Measurements from ENCODE around the gene CCDC136. TPM values are rescaled to one million over a fixed set of nuclear protein-coding genes. Genes with fewer than 3 reads are reported as not detected.

Gene CCDC136
- polyA plus RNA-seq, 1 donor from 2014 or later, result 0.85 TPM

DNA sequence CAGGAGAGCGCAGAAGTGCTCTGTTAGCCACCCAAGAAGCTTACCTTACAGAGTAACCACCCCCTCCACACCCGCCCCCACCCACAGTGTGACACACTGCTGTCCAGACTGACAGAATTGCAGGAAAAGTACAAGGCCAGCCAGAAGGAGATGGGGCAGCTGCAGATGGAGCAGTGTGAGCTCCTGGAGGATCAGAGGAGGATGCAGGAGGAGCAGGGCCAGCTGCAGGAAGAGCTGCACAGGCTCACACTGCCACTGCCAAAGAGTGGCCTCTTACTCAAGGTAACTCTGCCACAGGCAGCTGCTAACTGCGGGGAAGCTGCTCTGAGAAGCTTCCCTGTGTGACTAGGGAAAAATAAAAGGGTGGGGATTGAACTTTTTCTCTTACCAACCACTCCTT, 17.6 kb downstream of the CCDC136 start:
- Mint-ChIP-seq H3K4me1 (no peaks in the 10 kb centered on the region), H3K36me3 (no peaks in the 10 kb centered on the region), H3K9me3 (no peaks in the 10 kb centered on the region), H3K27ac (peak overlapping the region in 1 of 3 donors; percentile 33), H3K4me3 (no peak overlapping the region), H3K27me3 (no peaks in the 10 kb centered on the region)

DNA sequence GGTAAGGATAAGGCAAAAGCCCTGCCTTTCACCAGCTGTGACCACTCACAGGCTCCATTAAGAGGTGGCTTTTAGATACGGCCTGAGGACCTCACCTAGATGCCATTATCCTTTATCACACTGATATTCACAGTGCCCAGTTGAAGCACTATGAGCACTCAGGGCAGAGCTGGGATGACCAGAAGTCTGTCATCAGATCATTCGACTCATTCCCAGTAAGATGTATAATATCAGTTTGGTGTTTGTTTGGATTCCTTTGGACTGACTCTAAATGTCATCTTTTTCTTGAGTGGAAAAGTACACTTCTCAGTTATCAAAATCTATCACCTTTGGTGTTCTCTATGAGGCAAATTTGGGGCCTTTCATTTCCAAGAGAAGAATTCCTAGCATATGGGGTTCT, 18.7 kb downstream of the CCDC136 start:
- H3K27ac Mint-ChIP-seq, result no peak overlapping the region
- no peaks in the 10 kb centered on the region for H3K36me3 Mint-ChIP-seq
- peaks cover 2% of the 10 kb centered on the region for H3K27me3 Mint-ChIP-seq
- no peak overlapping the region for H3K4me3 Mint-ChIP-seq
- H3K9me3 Mint-ChIP-seq, result no peaks in the 10 kb centered on the region
- peaks cover 0 to 5% (median 0%) of the 10 kb centered on the region in 3 donors for H3K4me1 Mint-ChIP-seq

DNA sequence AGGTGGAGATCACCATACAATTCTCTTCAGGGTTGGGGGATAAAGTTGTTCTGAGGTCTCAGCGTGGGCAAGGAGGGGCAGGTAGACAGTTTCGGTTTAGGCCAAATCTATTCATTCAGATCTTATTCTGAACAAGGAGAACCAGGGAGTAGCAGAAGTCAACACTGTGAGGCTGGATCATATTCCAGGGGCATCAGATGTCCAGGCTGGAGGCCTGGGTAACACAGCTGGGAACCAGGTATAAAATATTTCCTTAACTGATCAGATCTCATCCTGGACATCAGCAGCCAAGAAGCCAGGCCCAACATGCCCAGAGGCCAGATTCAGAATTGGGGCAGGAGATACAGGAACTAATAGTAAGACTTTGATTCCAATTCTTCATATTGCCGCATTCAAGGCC, 19.2 kb downstream of the CCDC136 start:
- H3K9me3 Mint-ChIP-seq, result no peaks in the 10 kb centered on the region
- H3K4me1 Mint-ChIP-seq, result peaks cover 0 to 5% (median 0%) of the 10 kb centered on the region in 3 donors
- no peak overlapping the region for H3K27ac Mint-ChIP-seq
- peaks cover 6% of the 10 kb centered on the region for H3K27me3 Mint-ChIP-seq
- H3K36me3 Mint-ChIP-seq, result no peaks in the 10 kb centered on the region
- no peak overlapping the region for H3K4me3 Mint-ChIP-seq

DNA sequence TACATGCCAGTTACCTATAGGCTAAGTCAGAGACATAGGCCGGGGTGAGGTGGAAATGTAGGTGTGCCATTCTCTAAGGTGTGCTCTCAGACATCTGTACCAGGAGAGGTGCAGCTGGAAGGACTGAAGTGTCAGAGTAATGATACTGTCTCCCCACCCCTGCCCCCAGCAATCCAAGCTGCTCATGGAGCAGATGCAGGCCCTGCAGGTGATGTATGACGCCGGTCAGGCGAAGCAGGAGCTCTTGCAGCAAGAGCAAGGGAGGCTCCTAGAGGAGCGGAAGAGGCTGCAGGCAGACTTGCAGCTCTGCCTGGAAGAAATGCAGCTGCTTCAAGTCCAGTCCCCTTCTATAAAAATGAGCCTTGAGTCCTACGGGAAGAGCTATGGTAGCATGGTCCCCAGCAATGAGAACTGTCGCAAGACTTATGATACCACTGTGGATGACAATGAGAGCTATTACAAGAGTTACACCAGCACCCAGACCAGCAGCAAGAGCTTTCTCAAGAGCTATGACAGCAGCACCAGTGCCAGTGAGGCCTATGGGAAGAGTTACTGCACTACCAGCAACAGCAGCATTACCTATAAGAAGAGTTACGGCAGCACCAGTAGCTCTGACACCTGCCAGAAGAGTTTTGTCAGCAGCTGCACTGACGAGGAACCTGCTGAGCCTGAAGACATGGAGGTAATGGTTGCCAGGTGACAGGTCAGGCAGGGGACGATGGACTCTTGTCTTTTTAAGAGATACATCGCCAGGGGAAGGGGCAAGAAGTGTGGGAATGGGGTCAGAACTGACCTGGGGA, 20.1 kb downstream of the CCDC136 start:
- Mint-ChIP-seq H3K27ac (no peak overlapping the region), H3K9me3 (no peaks in the 10 kb centered on the region), H3K36me3 (no peaks in the 10 kb centered on the region), H3K4me1 (peaks cover 0 to 5% (median 0%) of the 10 kb centered on the region in 3 donors), H3K4me3 (no peak overlapping the region), H3K27me3 (peaks cover 6% of the 10 kb centered on the region)

DNA sequence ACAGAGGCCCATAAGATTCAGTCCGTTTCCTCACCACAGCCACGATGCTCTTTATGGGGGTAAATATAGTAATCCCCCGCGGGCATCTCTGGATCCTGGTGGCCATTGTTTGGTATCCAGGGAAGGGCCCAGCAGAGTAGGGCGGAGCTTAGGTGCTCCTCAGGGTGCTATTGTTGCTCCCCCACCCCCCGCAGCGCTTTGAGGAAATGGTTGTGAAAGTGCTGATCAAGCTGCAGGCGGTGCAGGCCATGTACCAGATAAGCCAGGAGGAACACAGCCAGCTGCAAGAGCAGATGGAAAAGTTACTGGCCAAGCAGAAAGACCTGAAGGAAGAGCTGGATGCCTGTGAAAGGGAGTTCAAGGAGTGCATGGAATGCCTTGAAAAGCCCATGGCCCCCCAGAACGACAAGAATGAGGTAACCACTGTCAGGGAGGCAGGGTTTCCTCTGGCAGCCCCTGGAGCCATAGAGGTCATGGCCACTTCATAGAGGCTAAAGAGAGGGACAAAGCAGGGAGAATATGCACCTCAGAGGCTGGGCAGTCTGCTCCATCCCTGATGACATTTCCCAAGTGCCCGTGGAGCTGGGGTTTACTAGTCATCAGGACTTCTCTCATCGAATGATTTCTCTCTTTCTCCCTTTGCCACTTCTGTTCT, 20.9 kb downstream of the CCDC136 start:
- Mint-ChIP-seq H3K36me3 (no peaks in the 10 kb centered on the region), H3K4me3 (no peak overlapping the region), H3K27me3 (peaks cover 6% of the 10 kb centered on the region), H3K4me1 (peaks cover 0 to 5% (median 0%) of the 10 kb centered on the region in 3 donors), H3K9me3 (no peaks in the 10 kb centered on the region), H3K27ac (no peak overlapping the region)

DNA sequence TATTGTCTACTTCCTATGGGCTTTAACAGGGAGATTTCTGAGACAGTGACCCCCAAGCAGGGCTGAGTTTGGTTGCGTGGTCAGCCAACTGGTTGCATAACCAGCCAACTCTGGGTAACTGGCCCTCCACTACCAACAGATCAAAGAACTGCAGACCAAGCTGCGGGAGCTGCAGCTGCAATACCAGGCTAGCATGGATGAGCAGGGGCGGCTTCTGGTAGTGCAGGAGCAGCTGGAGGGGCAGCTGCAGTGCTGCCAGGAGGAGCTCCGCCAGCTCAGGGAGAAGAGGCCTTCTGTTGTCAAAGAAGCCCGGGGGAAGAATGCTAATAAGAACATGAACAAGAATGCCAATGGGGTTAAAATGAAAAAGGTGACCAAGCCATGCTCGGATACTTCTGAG, 22.7 kb downstream of the CCDC136 start:
- Mint-ChIP-seq H3K27ac (peak overlapping the region in 1 of 3 donors; percentile 42), H3K4me3 (no peak overlapping the region), H3K9me3 (no peaks in the 10 kb centered on the region), H3K4me1 (peaks cover 0 to 5% (median 0%) of the 10 kb centered on the region in 3 donors), H3K27me3 (peaks cover 12% of the 10 kb centered on the region), H3K36me3 (no peaks in the 10 kb centered on the region)

DNA sequence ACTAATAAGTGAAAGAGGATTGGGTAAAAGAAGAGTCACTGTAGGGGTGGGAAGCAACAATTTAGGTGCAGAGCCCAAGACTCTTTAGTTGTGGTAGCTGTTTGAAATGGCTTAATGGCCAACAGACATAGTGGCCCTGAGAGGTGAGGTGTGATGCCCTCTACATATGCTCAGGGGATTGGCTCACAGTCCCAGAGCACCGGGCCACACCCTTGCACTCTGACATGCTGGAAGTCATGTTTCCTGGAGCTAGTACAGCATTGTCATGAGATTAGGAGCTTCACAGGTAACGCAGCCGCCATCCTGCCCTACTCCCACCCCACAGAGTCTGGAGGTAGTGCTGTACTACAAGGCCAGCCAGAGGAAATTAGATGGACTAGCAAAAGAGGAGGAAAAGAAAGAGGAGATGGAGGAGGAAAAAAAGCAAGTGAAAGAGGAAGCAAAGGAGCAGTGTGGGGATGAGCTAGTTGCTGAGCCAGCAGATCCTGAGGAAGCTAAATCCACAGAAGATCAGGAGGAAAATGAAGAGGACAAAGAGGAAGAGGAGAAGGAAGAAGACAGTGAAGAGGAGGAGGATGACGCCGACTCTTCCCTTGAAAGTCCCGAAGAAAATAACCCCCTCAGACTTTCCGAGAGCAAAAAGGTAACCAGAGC, 23.6 kb downstream of the CCDC136 start:
- Mint-ChIP-seq H3K4me1 (peaks cover 0 to 5% (median 0%) of the 10 kb centered on the region in 3 donors), H3K27ac (no peak overlapping the region), H3K27me3 (peaks cover 12% of the 10 kb centered on the region), H3K36me3 (no peaks in the 10 kb centered on the region), H3K4me3 (peak overlapping the region in 1 of 4 donors; percentile 61), H3K9me3 (no peaks in the 10 kb centered on the region)

DNA sequence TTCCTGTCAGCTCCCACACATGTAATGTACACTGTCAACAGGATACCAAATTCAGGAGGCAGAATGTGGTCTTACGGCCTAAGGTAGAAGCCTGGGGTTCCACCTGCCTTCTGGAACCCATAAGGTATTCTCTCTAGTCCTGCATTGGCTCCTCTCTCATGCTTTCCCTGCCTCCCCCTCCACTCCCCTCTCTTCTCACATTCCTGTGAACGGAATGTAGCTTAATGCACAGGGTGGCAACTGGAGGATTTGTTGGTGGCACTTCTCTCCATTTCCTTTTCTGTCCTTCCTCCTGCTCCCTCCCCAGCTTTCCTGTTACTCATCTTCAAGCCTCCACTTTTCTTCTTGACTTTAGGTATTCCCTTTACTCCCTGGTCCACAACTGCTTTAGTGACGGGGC, 26.9 kb downstream of the CCDC136 start:
- peaks cover 14% of the 10 kb centered on the region for H3K27me3 Mint-ChIP-seq
- no peaks in the 10 kb centered on the region for H3K36me3 Mint-ChIP-seq
- no peaks in the 10 kb centered on the region for H3K9me3 Mint-ChIP-seq
- no peak overlapping the region for H3K4me3 Mint-ChIP-seq
- H3K4me1 Mint-ChIP-seq, result peaks cover 0 to 5% (median 0%) of the 10 kb centered on the region in 3 donors
- no peak overlapping the region for H3K27ac Mint-ChIP-seq

DNA sequence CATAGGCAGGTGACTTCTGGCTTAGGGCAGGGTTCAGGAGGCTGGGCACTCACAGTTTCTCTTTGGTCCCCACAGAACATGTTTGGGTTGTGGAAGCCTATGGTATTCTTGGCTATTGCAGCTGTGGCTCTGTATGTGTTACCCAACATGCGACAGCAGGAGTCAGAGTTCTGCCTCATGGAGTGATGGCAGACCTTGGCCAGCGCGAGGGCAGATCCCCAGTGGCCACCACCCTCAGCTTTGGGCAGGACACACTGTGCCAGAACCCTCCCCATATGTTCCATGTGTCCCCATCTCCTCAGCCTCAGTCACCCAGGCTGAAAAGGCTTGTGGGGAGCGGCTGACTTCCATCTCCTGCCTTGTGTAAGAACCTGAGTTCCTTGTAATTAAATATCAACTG, 30.0 kb downstream of the CCDC136 start:
- Mint-ChIP-seq H3K9me3 (no peaks in the 10 kb centered on the region), H3K4me1 (no peaks in the 10 kb centered on the region), H3K4me3 (no peak overlapping the region), H3K27ac (no peak overlapping the region), H3K27me3 (peaks cover 14% of the 10 kb centered on the region), H3K36me3 (no peaks in the 10 kb centered on the region)

DNA sequence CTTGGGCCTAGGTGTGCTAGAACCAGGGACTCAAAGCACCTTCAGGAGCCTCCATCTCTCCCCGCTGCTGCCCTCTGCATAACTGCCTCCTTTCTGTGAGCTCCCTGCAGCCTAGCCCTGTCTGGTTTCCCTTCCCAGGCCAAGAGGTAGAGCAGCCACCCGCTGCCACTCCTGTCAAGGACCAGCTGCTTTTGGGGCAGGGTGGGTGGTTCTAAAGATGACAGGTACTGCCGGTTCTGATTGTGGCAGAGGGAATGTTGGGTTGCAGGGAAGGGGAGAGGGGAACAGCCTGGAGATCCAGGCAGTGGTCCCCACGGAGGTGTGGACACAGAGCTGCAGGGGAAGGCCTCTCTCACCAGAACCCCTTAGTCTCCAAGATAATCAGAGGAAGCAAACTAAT, 34.7 kb downstream of the CCDC136 start:
- Mint-ChIP-seq H3K4me1 (peaks cover 6 to 13% (median 7%) of the 10 kb centered on the region in 3 donors), H3K9me3 (peaks cover 0 to 3% (median 0%) of the 10 kb centered on the region in 3 donors), H3K36me3 (no peaks in the 10 kb centered on the region), H3K27me3 (peaks cover 46% of the 10 kb centered on the region), H3K27ac (no peak overlapping the region), H3K4me3 (no peak overlapping the region)

DNA sequence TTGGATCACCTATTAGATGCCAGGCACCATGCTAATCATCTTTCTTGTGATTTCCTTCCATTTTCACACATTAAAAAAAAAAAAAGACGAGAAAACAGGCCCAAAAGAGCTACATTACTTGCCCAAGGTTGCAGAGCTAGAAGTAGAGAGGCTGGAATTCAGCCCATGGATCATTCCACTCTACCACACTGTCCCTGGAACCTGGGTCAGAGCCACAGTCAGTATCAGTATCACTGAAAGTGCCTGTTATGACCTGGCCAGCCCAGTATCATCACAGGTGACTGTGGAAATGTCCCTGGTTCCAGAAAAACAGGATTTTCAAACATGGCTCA, 35.1 kb downstream of the CCDC136 start:
- peaks cover 6 to 13% (median 7%) of the 10 kb centered on the region in 3 donors for H3K4me1 Mint-ChIP-seq
- peaks cover 46% of the 10 kb centered on the region for H3K27me3 Mint-ChIP-seq
- no peaks in the 10 kb centered on the region for H3K36me3 Mint-ChIP-seq
- H3K27ac Mint-ChIP-seq, result no peak overlapping the region
- H3K9me3 Mint-ChIP-seq, result peaks cover 0 to 3% (median 0%) of the 10 kb centered on the region in 3 donors
- H3K4me3 Mint-ChIP-seq, result no peak overlapping the region

DNA sequence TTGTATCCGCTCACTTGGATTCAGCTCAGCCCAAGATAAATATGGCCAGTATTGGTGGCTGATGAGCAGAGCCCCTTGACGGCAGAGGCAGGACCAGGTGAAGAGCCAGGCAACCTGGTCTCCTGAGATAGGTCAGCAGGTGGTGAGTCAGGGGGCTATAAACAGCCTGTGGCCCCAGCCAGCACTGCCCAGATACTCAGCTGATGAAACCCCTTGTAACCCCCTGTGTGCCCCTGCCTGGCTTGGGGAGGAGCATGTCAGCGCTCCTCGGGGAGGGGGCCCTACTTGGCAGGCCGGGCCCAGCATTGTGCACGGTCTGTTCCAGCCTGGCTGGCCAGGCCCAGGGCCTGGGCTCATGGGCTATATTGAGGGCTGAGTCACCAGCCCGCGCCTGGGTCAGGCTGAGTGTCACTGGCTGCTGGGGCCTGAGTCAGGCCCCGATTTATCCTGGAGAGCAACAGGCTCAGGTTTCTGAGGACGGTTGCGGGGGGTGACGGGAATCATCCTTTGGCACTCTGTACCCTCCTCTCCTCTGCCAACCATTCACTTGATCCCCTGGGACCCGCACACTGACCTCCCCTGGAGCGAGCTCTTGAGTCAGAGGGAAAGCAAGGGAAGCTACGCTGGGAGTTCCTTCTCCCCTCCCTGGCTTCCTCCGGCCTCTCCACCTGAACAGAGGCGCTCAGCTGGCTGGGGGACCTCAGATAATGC, 35.6 kb downstream of the CCDC136 start:
- Mint-ChIP-seq H3K9me3 (peaks cover 0 to 3% (median 0%) of the 10 kb centered on the region in 3 donors), H3K4me1 (peaks cover 6 to 13% (median 8%) of the 10 kb centered on the region in 3 donors), H3K27ac (no peak overlapping the region), H3K27me3 (peaks cover 44% of the 10 kb centered on the region), H3K36me3 (no peaks in the 10 kb centered on the region), H3K4me3 (no peak overlapping the region)

DNA sequence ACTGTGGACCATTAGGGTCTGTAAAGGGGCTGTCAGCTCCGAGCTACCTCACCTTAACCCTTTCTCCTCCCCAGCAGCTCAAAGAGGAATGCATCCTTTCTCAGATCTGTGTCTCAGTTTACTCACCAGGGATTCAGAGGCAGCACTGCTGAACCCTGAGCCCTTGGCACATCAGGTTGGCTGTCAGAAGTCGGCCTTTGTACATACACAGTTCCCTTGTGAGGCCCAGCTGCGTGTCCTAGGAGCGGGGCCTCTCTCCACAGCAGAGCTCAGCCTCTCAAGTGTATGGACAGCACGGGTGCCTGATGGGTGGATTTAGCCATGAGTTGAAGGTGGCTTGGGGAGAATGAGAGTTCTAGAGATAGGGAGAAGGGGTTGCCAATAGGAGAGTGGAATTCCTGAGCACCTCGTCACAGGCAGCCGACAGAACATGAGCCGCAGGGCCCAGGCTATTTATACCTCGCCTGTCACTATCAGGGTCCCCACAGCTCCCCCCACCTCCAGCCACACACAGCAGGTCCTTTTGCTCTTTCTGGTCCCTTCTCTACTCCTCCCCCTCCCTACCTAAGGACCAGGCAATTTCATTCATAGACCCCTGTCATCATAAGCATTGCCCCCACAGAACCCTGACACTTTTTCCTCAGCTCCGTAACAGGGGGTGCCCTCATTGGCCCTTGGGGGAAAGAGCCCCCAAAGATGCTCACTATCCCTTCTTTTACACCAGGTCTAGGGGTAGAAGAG, 36.4 kb downstream of the CCDC136 start:
- Mint-ChIP-seq H3K4me3 (peak overlapping the region in 2 of 4 donors; percentile 26 to 71), H3K27me3 (peaks cover 44% of the 10 kb centered on the region), H3K4me1 (peaks cover 6 to 13% (median 8%) of the 10 kb centered on the region in 3 donors), H3K27ac (no peak overlapping the region), H3K36me3 (no peaks in the 10 kb centered on the region), H3K9me3 (peaks cover 0 to 3% (median 0%) of the 10 kb centered on the region in 3 donors)

DNA sequence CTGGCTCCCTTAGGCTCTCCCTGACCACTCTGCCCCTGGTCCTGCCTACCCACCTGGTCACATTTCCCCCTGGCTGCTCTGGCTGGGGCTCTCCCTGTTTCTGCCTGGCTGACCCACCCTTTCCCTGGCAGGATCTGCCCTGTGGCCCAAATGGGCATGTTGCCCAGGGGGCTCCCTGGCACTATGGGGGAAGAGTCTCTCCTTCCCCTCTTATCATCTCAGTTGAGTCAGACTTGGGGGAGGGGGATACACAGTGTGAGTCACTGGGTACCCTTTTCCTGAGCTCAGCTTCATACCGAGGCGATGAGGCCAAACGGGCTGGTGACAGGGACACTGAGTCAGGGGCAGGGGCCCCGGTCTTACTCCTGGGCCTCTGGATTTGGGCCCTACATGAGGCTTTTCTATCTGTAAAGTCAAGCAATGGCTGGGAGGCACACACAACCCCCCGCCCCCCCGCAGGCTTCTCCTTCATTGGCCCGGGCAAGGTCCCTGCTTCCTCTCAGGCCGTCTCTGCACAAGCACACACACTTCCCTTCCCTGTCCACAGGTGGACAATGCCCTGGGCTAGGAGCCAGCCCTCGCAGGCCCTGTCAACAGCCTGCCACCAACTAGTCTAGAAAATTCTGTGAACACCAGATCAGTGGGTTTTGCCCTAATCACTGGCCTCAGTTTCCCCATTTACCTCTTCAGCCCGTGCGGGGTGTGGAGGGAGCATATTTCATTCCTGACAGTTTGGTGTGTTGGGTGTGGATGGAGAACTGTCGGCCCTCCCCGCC, 37.8 kb downstream of the CCDC136 start:
- no peaks in the 10 kb centered on the region for H3K36me3 Mint-ChIP-seq
- no peak overlapping the region for H3K27ac Mint-ChIP-seq
- H3K27me3 Mint-ChIP-seq, result peaks cover 46% of the 10 kb centered on the region

More for the DNA sequence above, 37.8 kb downstream of the CCDC136 start:
- H3K4me3 Mint-ChIP-seq, result peak overlapping the region in 3 of 4 donors; percentile 27 to 71 (median 54)
- H3K9me3 Mint-ChIP-seq, result peaks cover 0 to 3% (median 0%) of the 10 kb centered on the region in 3 donors
- H3K4me1 Mint-ChIP-seq, result peaks cover 6 to 13% (median 8%) of the 10 kb centered on the region in 3 donors
